ENCODE data around the gene KLHL28. TPM values are rescaled to one million over a fixed set of nuclear protein-coding genes. Genes with fewer than 3 reads are reported as not detected.

KLHL28 gene
- polyA plus RNA-seq, 1 experiment = 3.0 TPM

- ChIA-PET CTCF (interaction anchor here (0.6 to 4.2 kb wide), 2 partner anchors 47 to 58 kb away, joined by 3 to 28 read pairs; no protein-coding TSS in a partner anchor), POLR2A (interaction anchor here (0.6 kb wide), 1 partner anchor 172 kb away, joined by 3 read pairs; no protein-coding TSS in a partner anchor)
- DNase-seq (ENCODE audit: low read depth) = no peak
- Histone ChIP-seq H3K36me3 (ENCODE audit: control insufficient read depth, insufficient read depth, low read length) (no peaks in the 10 kb centered on the region), H3K4me3 (ENCODE audit: low read depth, low read length) (peak overlapping the region; percentile 71), H3K27me3 (ENCODE audit: control insufficient read depth, insufficient read depth, low read length) (no peaks in the 10 kb centered on the region)
- no peak for TF ChIP-seq CTCF (IDR thresholded peaks at IDR 0.05; ENCODE audit: insufficient read depth, low read depth, low read length)
Observed at GRCh38 chr14:44961151-44961553, 595 bp downstream of the KLHL28 start.

GRCh38 chr14:44960646-44961045 is 1.1 kb downstream of the KLHL28 start:
- no peaks in the 10 kb centered on the region for H3K36me3 ChIP-seq (ENCODE audit: control insufficient read depth, insufficient read depth, low read length)
- no peak for DNase-seq (ENCODE audit: low read depth)
- H3K4me3 ChIP-seq (ENCODE audit: low read depth, low read length) = peak overlapping the region; percentile 71
- no peak for TF ChIP-seq CTCF (IDR thresholded peaks at IDR 0.05; ENCODE audit: insufficient read depth, low read depth, low read length)
- no peaks in the 10 kb centered on the region for H3K27me3 ChIP-seq (ENCODE audit: control insufficient read depth, insufficient read depth, low read length)
- ChIA-PET CTCF (interaction anchor here (0.6 to 4.2 kb wide), 2 partner anchors 47 to 57 kb away, joined by 3 to 28 read pairs; no protein-coding TSS in a partner anchor), POLR2A (no interaction called here)

- no peaks in the 10 kb centered on the region for H3K36me3 ChIP-seq (ENCODE audit: control insufficient read depth, insufficient read depth, low read length)
- DNase-seq (ENCODE audit: low read depth) = no peak
- ChIA-PET CTCF (interaction anchor here (4.2 kb wide), 1 partner anchor 46 kb away, joined by 28 read pairs; no protein-coding TSS in a partner anchor), POLR2A (no interaction called here)
- no peak for TF ChIP-seq CTCF (IDR thresholded peaks at IDR 0.05; ENCODE audit: insufficient read depth, low read depth, low read length)
- no peaks in the 10 kb centered on the region for H3K27me3 ChIP-seq (ENCODE audit: control insufficient read depth, insufficient read depth, low read length)
- peak overlapping the region; percentile 71 for H3K4me3 ChIP-seq (ENCODE audit: low read depth, low read length)
Observed at GRCh38 chr14:44960146-44960545, 1.6 kb downstream of the KLHL28 start.

- H3K4me3 ChIP-seq (ENCODE audit: low read depth, low read length) = peak overlapping the region; percentile 71
- TF ChIP-seq CTCF (IDR thresholded peaks at IDR 0.05; ENCODE audit: insufficient read depth, low read depth, low read length) = no peak
- no peaks in the 10 kb centered on the region for H3K36me3 ChIP-seq (ENCODE audit: control insufficient read depth, insufficient read depth, low read length)
- no peak for DNase-seq (ENCODE audit: low read depth)
- ChIA-PET CTCF (no interaction called here), POLR2A (no interaction called here)
- H3K27me3 ChIP-seq (ENCODE audit: control insufficient read depth, insufficient read depth, low read length) = no peaks in the 10 kb centered on the region
Observed at GRCh38 chr14:44959538-44959937, 2.2 kb downstream of the KLHL28 start.

GRCh38 chr14:44956866-44957265 is 4.9 kb downstream of the KLHL28 start:
- H3K27me3 ChIP-seq (ENCODE audit: control insufficient read depth, insufficient read depth, low read length) = no peaks in the 10 kb centered on the region
- DNase-seq (ENCODE audit: low read depth) = no peak
- no peak for TF ChIP-seq CTCF (IDR thresholded peaks at IDR 0.05; ENCODE audit: insufficient read depth, low read depth, low read length)
- POLR2A ChIA-PET = no interaction called here
- H3K36me3 ChIP-seq (ENCODE audit: control insufficient read depth, insufficient read depth, low read length) = no peaks in the 10 kb centered on the region
- no peak overlapping the region for H3K4me3 ChIP-seq (ENCODE audit: low read depth, low read length)
- CTCF ChIA-PET = interaction anchor here (1.0 to 1.2 kb wide), 2 partner anchors 43 to 44 kb away, joined by 3 to 4 read pairs; no protein-coding TSS in a partner anchor

Measured in BJ (cell line).